Neural cell (in vitro differentiated cells): ENCODE results near the gene SLC35A3. TPM values are rescaled to one million over a fixed set of nuclear protein-coding genes. Genes with fewer than 3 reads are reported as not detected.

ENCODE experiments used
- H2AFZ ChIP-seq: fragments of 200-600, 300-800 bp; sonication (generic), shearing (Covaris generic); 2 replicates; pipeline ENCODE4 v1.6.0; 2014; ENCODE audit warnings: low read depth, mild to moderate bottlenecking, antibody characterized with exemption, low read length, moderate library complexity
- H3F3A ChIP-seq: fragments of 200-600 bp; shearing (Covaris generic); 2 replicates; pipeline ENCODE4 v1.6.1; 2016; ENCODE audit warnings: mild to moderate bottlenecking, moderate library complexity, mixed read lengths, antibody characterized with exemption, low read length; ENCODE audit not compliant: insufficient read depth, poor library complexity, severe bottlenecking
- H3K27ac ChIP-seq: fragments of 200-600, 300-800 bp; sonication (generic), shearing (Covaris generic); 2 replicates; pipeline ENCODE4 v1.5.1; 2014; ENCODE audit warnings: mild to moderate bottlenecking, low read length, moderate library complexity
- H3K27me3 ChIP-seq: fragments of 300-800, 200-600 bp; sonication (generic), shearing (Covaris generic); 2 replicates; pipeline ENCODE4 v1.6.0; 2014; ENCODE audit warnings: mild to moderate bottlenecking, low read depth, low read length, moderate library complexity; ENCODE audit not compliant: insufficient read depth
- H3K36me3 ChIP-seq: fragments of 300-800, 200-600 bp; sonication (generic), shearing (Covaris generic); 2 replicates; pipeline ENCODE4 v1.5.1; 2014; ENCODE audit warnings: mild to moderate bottlenecking, antibody characterized with exemption, low read length, moderate library complexity; ENCODE audit not compliant: insufficient read depth
- H3K4me2 ChIP-seq: fragments of 300-800, 200-600 bp; sonication (generic), shearing (Covaris generic); 2 replicates; pipeline ENCODE4 v1.6.0; 2014; ENCODE audit warnings: mild to moderate bottlenecking, low read length
- H3K4me3 ChIP-seq: fragments of 300-800, 200-600 bp; sonication (generic), shearing (Covaris generic); 2 replicates; pipeline ENCODE4 v1.5.1; 2014; ENCODE audit warnings: mild to moderate bottlenecking, low read length, moderate library complexity
- H3K79me2 ChIP-seq: fragments of 200-600 bp; shearing (Covaris generic); replicated peaks from 2 replicates; pipeline ENCODE4 v1.6.0; 2014; ENCODE audit warnings: mild to moderate bottlenecking, low read length, moderate library complexity; ENCODE audit not compliant: insufficient read depth
- H3K9ac ChIP-seq: fragments of 300-800, 200-600 bp; sonication (generic), shearing (Covaris generic); 2 replicates; pipeline ENCODE4 v1.6.1; 2016; ENCODE audit warnings: mild to moderate bottlenecking, low read length, mixed read lengths
- H3K9me2 ChIP-seq: fragments of 200-600 bp; shearing (Covaris generic); 2 replicates; pipeline ENCODE4 v1.6.1; 2016; ENCODE audit warnings: mild to moderate bottlenecking, low read length, mixed read lengths; ENCODE audit not compliant: insufficient read depth
- H3K9me3 ChIP-seq: fragments of 200-600, 300-800 bp; sonication (generic), shearing (Covaris generic); 2 replicates; pipeline ENCODE4 v1.6.1; 2016; ENCODE audit warnings: mild to moderate bottlenecking, mixed run types, low read length, moderate library complexity, mixed read lengths
- H4K20me1 ChIP-seq: fragments of 200-600 bp; shearing (Covaris generic); 2 replicates; pipeline ENCODE4 v1.6.1; 2016; ENCODE audit warnings: mild to moderate bottlenecking, mixed run types; ENCODE audit not compliant: insufficient read depth
- CTCF ChIP-seq: fragments of 450-650 bp; IDR thresholded peaks from 2 replicates; pipeline ENCODE4 v1.5.1; 2014; ENCODE audit warnings: antibody characterized with exemption, mild to moderate bottlenecking, moderate library complexity; ENCODE audit not compliant: poor library complexity, severe bottlenecking
- EP300 ChIP-seq: fragments of 450-650 bp; conservative IDR thresholded peaks from 2 replicates; pipeline ENCODE4 v1.6.1; 2014; ENCODE audit warnings: antibody characterized with exemption, mild to moderate bottlenecking, moderate library complexity; ENCODE audit not compliant: poor library complexity, severe bottlenecking
- EZH2 ChIP-seq: fragments of 200-600, 300-800 bp; shearing (Covaris generic), sonication (generic); IDR thresholded peaks from 2 replicates; pipeline ENCODE4 v1.6.1; 2014; ENCODE audit warnings: antibody characterized with exemption, low read length, borderline replicate concordance, mild to moderate bottlenecking; ENCODE audit not compliant: insufficient read depth, poor library complexity, severe bottlenecking
- MXI1 ChIP-seq: fragments of 450-650 bp; conservative IDR thresholded peaks from 2 replicates; pipeline ENCODE4 v1.6.1; 2014; ENCODE audit warnings: antibody characterized with exemption, mild to moderate bottlenecking; ENCODE audit not compliant: poor library complexity, severe bottlenecking
- POLR2AphosphoS5 ChIP-seq: IDR thresholded peaks from 2 replicates; pipeline ENCODE4 v1.6.1; 2012
- RAD21 ChIP-seq: fragments of 450-650 bp; conservative IDR thresholded peaks from 2 replicates; pipeline ENCODE4 v1.6.1; 2014; ENCODE audit warnings: antibody characterized with exemption, mild to moderate bottlenecking, moderate library complexity
- REST ChIP-seq: IDR thresholded peaks from 2 replicates; pipeline ENCODE4 v1.6.1; 2012; ENCODE audit warnings: borderline replicate concordance
- SMC3 ChIP-seq: fragments of 450-650 bp; conservative IDR thresholded peaks from 2 replicates; pipeline ENCODE4 v1.6.1; 2014; ENCODE audit warnings: antibody characterized with exemption, mild to moderate bottlenecking, moderate library complexity; ENCODE audit not compliant: poor library complexity
- TAF1 ChIP-seq: IDR thresholded peaks from 2 replicates; pipeline ENCODE4 v1.6.1; 2012; ENCODE audit warnings: low read depth
- polyA plus RNA-seq: library from polyadenylated mRNA; depleted of rRNA; stranded (reverse); fragments of >200 nt; gene quantifications from 2 replicates; pipeline ENCODE4 v1.2.3, GENCODE V29; 2014

The SLC35A3 gene
- polyA plus RNA-seq, 1 donor from 2014 or later, result 26.8 TPM

DNA sequence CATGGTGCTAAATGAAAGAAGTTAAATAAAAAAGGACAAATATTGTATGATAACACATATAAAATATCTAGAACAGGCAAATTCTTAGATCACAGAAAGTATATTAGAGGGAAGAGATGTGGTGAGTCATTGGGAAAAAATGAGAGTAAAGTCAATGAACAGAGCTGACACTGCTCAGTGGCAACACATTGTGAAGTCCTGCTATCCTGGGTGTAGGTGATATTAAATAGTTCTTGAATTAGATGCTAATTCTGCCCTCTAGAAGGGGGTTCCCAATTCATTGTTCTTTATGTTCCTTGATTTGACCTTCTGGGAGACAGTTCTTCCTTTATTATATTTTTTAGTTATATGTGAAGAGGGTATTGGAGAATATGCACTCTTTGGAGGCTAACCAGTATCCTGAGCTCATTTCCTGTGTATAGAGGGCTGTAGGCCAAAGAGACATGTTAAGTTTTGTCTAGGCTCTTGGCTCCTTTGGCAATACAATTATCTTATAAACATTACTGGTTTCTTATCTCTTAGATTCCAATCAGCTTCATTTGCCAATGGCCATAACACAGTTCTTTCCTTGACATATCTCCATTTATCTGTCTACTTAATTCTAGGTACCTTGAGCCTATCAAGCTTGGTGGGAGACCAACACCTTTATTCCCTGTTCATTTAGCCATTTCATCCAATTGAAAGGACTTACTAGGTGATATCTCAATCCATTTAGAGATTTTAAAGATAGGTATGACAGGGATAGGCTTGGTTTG is 6.6 kb upstream of the SLC35A3 start:
- H3K9ac ChIP-seq, result no peak overlapping the region
- no peak overlapping the region for H3K4me3 ChIP-seq
- H3F3A ChIP-seq, result no peaks in the 10 kb centered on the region
- H3K4me2 ChIP-seq, result no peak overlapping the region
- H3K79me2 ChIP-seq, result no peaks in the 10 kb centered on the region
- no peaks in the 10 kb centered on the region for H4K20me1 ChIP-seq
- no peak overlapping the region for H2AFZ ChIP-seq
- H3K9me3 ChIP-seq, result no peaks in the 10 kb centered on the region
- no peak for TF ChIP-seq TAF1
- no peaks in the 10 kb centered on the region for H3K36me3 ChIP-seq
- H3K27me3 ChIP-seq, result no peaks in the 10 kb centered on the region
- H3K9me2 ChIP-seq, result no peaks in the 10 kb centered on the region
- no peak overlapping the region for H3K27ac ChIP-seq

DNA sequence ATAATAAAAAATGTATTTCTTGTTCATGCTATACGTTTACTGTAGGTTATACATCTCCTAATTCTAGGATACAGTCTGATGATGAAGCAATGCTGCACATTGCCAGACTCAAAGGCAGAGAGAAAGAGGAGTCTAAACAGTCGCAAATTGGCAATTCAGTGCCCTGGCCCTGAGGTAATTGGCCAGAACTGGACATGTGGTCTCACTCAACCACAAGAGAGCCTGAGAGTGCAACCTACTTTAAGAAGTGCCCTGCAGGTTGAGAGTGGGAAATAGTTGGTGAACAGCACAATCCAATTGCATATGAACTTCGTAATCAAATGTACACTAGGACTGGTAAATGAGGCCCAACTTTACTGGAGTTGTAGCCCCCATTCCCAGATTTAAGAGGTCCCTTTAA is 5.0 kb upstream of the SLC35A3 start:
- H3K27me3 ChIP-seq, result no peaks in the 10 kb centered on the region
- H2AFZ ChIP-seq, result no peak overlapping the region
- H3K79me2 ChIP-seq, result no peaks in the 10 kb centered on the region
- H3K9me3 ChIP-seq, result no peaks in the 10 kb centered on the region
- no peaks in the 10 kb centered on the region for H3F3A ChIP-seq
- no peak overlapping the region for H3K4me2 ChIP-seq
- H3K9me2 ChIP-seq, result no peaks in the 10 kb centered on the region
- no peak overlapping the region for H3K9ac ChIP-seq
- no peak overlapping the region for H3K4me3 ChIP-seq
- no peaks in the 10 kb centered on the region for H4K20me1 ChIP-seq
- no peaks in the 10 kb centered on the region for H3K36me3 ChIP-seq
- TF ChIP-seq POLR2AphosphoS5 (no peak), RAD21 (no peak), EP300 (no peak), SMC3 (no peak), EZH2 (no peak), MXI1 (no peak), CTCF (no peak), TAF1 (no peak), REST (no peak)
- no peak overlapping the region for H3K27ac ChIP-seq
